ENCODE data around the gene ALOX15. TPM values are rescaled to one million over a fixed set of nuclear protein-coding genes. Genes with fewer than 3 reads are reported as not detected.

ALOX15 gene
- total RNA-seq, 6 experiments from 2014 or later, result not detected

GRCh38 chr17:4622375-4622774 is 19.1 kb downstream of the ALOX15 start:
- Mint-ChIP-seq H3K36me3 (ENCODE audit: low read depth) (no peaks in the 10 kb centered on the region), H3K27me3 (ENCODE audit: insufficient read depth) (peaks cover 38% of the 10 kb centered on the region), H3K9me3 (no peaks in the 10 kb centered on the region), H3K27ac (no peak overlapping the region), H3K4me1 (ENCODE audit: low read depth) (no peaks in the 10 kb centered on the region), H3K4me3 (no peak overlapping the region)
- DNase-seq, result no peak
- no peak for TF ChIP-seq CTCF (IDR thresholded peaks at IDR 0.05)

GRCh38 chr17:4620531-4621101 is 20.9 kb downstream of the ALOX15 start:
- Mint-ChIP-seq H3K9me3 (no peaks in the 10 kb centered on the region), H3K27ac (no peak overlapping the region), H3K36me3 (ENCODE audit: low read depth) (no peaks in the 10 kb centered on the region), H3K27me3 (ENCODE audit: insufficient read depth) (peaks cover 28% of the 10 kb centered on the region), H3K4me1 (ENCODE audit: low read depth) (no peaks in the 10 kb centered on the region), H3K4me3 (no peak overlapping the region)
- no peak for DNase-seq
- no peak for TF ChIP-seq CTCF (IDR thresholded peaks at IDR 0.05)

- Mint-ChIP-seq H3K9me3 (no peaks in the 10 kb centered on the region), H3K4me3 (no peak overlapping the region), H3K27me3 (ENCODE audit: insufficient read depth) (peaks cover 22% of the 10 kb centered on the region), H3K36me3 (ENCODE audit: low read depth) (no peaks in the 10 kb centered on the region), H3K27ac (no peak overlapping the region), H3K4me1 (ENCODE audit: low read depth) (no peaks in the 10 kb centered on the region)
- TF ChIP-seq CTCF (IDR thresholded peaks at IDR 0.05), result no peak
- DNase-seq, result no peak
Measured at GRCh38 chr17:4617590-4618351, 23.7 kb downstream of the ALOX15 start.

- H3K4me1 Mint-ChIP-seq (ENCODE audit: low read depth), result no peaks in the 10 kb centered on the region
- H3K9me3 Mint-ChIP-seq, result no peaks in the 10 kb centered on the region
- H3K27me3 Mint-ChIP-seq (ENCODE audit: insufficient read depth), result peaks cover 29% of the 10 kb centered on the region
- DNase-seq, result no peak
- no peak for TF ChIP-seq CTCF (IDR thresholded peaks at IDR 0.05)
- no peak overlapping the region for H3K27ac Mint-ChIP-seq
- H3K36me3 Mint-ChIP-seq (ENCODE audit: low read depth), result no peaks in the 10 kb centered on the region
- no peak overlapping the region for H3K4me3 Mint-ChIP-seq
Measured at GRCh38 chr17:4617090-4617489, 24.4 kb downstream of the ALOX15 start.

- no peak for DNase-seq
- Mint-ChIP-seq H3K4me3 (no peak overlapping the region), H3K4me1 (ENCODE audit: low read depth) (no peaks in the 10 kb centered on the region), H3K27ac (no peak overlapping the region), H3K36me3 (ENCODE audit: low read depth) (no peaks in the 10 kb centered on the region), H3K9me3 (no peaks in the 10 kb centered on the region), H3K27me3 (ENCODE audit: insufficient read depth) (peaks cover 31% of the 10 kb centered on the region)
- no peak for TF ChIP-seq CTCF (IDR thresholded peaks at IDR 0.05)
Measured at GRCh38 chr17:4616476-4616875, 25.0 kb downstream of the ALOX15 start.
